Measurements from ENCODE around the gene MYBPHL. TPM values are rescaled to one million over a fixed set of nuclear protein-coding genes. Genes with fewer than 3 reads are reported as not detected.

The MYBPHL gene
- total and polyA plus RNA-seq, 2 experiments from 2014 or later, result 3.6 to 7.4 TPM

DNA sequence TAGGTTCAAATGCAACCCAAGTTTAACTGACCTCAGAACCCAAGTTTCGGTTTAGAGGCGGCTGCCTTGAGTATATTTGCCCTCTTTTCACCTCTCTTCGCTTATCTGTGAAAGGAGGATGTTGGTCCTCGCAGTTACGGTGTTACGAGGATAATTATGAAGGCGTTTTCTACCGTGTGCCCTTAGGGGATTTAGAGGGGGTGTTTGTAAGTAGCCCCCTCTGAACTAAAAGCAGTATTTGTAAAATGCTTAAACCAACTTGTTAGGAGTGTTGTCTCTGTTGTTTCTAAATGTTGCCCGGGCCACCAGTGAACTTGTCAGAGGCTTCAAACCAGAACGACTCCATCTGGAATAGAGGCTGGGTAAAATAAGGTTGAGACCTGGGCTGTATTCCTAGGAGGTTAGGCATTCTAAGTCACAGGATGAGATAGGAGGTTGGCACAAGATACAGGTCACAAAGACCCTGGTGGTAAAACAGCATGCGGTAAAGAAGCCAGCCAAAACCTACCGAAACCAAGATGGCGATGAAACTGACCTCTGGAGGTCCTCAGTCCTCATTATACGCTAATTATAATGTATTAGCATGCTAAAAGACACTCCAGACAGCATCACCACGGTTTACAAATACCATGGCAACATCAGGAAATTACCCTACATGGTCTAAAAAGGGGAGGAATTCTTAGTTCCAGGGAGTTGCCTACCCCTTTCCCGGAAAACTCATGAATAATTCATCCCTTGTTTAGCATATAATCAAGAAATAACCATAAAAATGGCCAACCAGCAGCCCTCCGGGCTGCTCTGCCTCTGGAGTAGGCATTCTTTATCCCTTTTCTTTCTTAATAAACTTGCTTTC lies 22.8 kb downstream of the MYBPHL start:
- DNase-seq (ENCODE audit: low spot score), result no peak
- Histone ChIP-seq H3K4me2 (peak overlapping the region; percentile 76), H3K36me3 (replicated peaks; ENCODE audit: insufficient read depth, low read depth) (no peaks in the 10 kb centered on the region), H3K9me3 (ENCODE audit: low read depth) (no peaks in the 10 kb centered on the region), H3K4me1 (ENCODE audit: insufficient read depth) (peaks cover 8% of the 10 kb centered on the region), H3K79me2 (peaks cover 14% of the 10 kb centered on the region), H3K9me2 (replicated peaks; ENCODE audit: insufficient read depth) (no peaks in the 10 kb centered on the region), H3K27ac (peak overlapping the region; percentile 75), H4K20me1 (ENCODE audit: insufficient read depth, poor library complexity, severe bottlenecking) (no peaks in the 10 kb centered on the region), H2AFZ (peak overlapping the region; percentile 73), H3K4me3 (peak overlapping the region; percentile 12), H3K27me3 (no peaks in the 10 kb centered on the region)
- WGBS (ENCODE audit: low lambda C conversion rate, missing lambda C conversion rate), result 51% methylated on average over 17 of the region's 17 CpGs
- TF ChIP-seq, protein P1, sequence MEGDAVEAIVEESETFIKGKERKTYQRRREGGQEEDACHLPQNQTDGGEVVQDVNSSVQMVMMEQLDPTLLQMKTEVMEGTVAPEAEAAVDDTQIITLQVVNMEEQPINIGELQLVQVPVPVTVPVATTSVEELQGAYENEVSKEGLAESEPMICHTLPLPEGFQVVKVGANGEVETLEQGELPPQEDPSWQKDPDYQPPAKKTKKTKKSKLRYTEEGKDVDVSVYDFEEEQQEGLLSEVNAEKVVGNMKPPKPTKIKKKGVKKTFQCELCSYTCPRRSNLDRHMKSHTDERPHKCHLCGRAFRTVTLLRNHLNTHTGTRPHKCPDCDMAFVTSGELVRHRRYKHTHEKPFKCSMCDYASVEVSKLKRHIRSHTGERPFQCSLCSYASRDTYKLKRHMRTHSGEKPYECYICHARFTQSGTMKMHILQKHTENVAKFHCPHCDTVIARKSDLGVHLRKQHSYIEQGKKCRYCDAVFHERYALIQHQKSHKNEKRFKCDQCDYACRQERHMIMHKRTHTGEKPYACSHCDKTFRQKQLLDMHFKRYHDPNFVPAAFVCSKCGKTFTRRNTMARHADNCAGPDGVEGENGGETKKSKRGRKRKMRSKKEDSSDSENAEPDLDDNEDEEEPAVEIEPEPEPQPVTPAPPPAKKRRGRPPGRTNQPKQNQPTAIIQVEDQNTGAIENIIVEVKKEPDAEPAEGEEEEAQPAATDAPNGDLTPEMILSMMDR (IDR thresholded peaks at IDR 0.05; ENCODE audit: poor library complexity), result no peak
- TF ChIP-seq EZH2phosphoT487 (IDR thresholded peaks at IDR 0.05; ENCODE audit: low read depth, severe bottlenecking, unreplicated experiment) (no peak), EZH2 (IDR thresholded peaks at IDR 0.05; ENCODE audit: borderline replicate concordance) (no peak)

DNA sequence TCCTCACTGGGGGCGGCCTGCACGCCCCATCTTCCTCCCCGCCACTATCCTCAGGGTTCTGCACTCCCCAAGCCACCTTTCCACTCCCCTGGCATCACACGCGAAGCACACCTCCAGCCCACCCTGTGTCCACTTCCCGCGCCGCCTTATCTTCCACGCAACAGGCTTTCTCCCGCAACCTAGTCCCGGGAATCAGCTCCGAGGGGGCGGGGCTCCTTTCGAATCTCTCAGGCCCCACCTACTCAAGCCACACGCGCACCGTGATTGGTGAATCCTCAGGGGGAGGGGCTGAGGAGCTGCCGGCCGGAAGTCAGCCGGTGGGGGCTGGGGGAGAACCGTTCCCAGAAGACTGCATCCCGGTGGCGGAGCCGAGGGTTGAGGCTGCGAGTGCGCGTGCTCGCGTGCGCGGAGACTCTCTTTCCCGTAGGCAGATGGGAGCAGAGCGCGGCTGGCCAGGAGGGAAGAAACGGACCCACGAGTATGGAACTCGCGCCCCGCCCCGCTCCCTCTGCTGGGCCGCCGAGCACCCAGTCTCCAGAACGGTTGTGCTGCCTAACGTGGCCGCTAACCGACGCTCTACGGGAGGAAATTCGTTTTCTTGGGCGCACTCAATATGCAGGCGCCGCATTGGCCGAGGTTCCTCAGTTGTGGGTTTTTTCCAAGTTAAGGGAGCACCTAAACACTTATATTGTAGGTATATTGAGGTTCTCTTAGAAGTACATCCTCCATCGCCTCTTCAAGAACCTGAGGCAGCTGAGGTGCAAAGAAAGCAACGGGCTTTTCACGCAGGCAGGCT lies 23.7 kb downstream of the MYBPHL start, which contains the start of gene PSRC1:
Gene PSRC1 (minus strand): TSS at position 194 of the 796 bp plus-strand sequence.
- H3K4me3 ChIP-seq, result peak within 1 kb of the TSS; percentile 27
- DNase-seq (ENCODE audit: low spot score), result peak; percentile 98
- no peak for TF ChIP-seq EZH2phosphoT487 (IDR thresholded peaks at IDR 0.05; ENCODE audit: low read depth, severe bottlenecking, unreplicated experiment)
- TF ChIP-seq, protein P1 (IDR thresholded peaks at IDR 0.05; ENCODE audit: poor library complexity), result peak; percentile 54
- no peak for TF ChIP-seq EZH2 (IDR thresholded peaks at IDR 0.05; ENCODE audit: borderline replicate concordance)
- peaks cover 14% of the 10 kb centered on the region for H3K79me2 ChIP-seq
- no peaks in the 10 kb centered on the region for H4K20me1 ChIP-seq (ENCODE audit: insufficient read depth, poor library complexity, severe bottlenecking)
- peak within 1 kb of the TSS; percentile 75 for H3K27ac ChIP-seq
- no peaks in the 10 kb centered on the region for H3K9me3 ChIP-seq (ENCODE audit: low read depth)
- peaks cover 8% of the 10 kb centered on the region for H3K4me1 ChIP-seq (ENCODE audit: insufficient read depth)
- H3K36me3 ChIP-seq (replicated peaks; ENCODE audit: insufficient read depth, low read depth), result no peaks in the 10 kb centered on the region
- 3% methylated on average over 55 of the region's 56 CpGs for WGBS (ENCODE audit: low lambda C conversion rate, missing lambda C conversion rate)
- H3K4me2 ChIP-seq, result peak within 1 kb of the TSS; percentile 76
- H2AFZ ChIP-seq, result peak within 1 kb of the TSS; percentile 73
- H3K9me2 ChIP-seq (replicated peaks; ENCODE audit: insufficient read depth), result no peaks in the 10 kb centered on the region
- H3K27me3 ChIP-seq, result no peaks in the 10 kb centered on the region

DNA sequence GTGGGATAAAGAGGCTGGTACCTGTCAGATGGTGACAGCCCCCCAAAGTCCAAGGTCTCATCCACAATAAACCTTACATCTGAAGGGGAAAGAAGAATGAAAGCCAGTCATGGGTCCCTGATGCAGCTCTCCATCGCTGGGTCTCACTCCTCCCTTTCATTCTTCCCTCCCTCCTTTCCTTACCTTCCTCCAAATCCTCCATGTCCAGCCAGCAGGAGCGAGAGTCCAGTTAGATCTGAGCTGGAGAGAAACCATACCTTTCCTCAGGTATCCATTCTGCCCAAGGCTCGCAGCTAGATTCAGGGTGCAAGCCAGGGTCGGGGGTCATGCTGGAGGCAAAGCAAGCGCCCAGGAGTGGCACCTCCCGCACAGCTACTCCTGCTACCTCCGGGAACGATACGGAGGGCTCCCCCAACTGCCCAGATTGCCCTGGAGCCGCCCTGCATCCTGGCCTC lies 24.3 kb downstream of the MYBPHL start:
- Histone ChIP-seq H3K36me3 (replicated peaks; ENCODE audit: insufficient read depth, low read depth) (no peaks in the 10 kb centered on the region), H2AFZ (peak overlapping the region; percentile 19), H3K9me2 (replicated peaks; ENCODE audit: insufficient read depth) (no peaks in the 10 kb centered on the region), H3K4me3 (peak overlapping the region; percentile 27), H3K4me1 (ENCODE audit: insufficient read depth) (peaks cover 8% of the 10 kb centered on the region), H3K79me2 (peaks cover 14% of the 10 kb centered on the region), H3K9me3 (ENCODE audit: low read depth) (no peaks in the 10 kb centered on the region), H3K27me3 (no peaks in the 10 kb centered on the region), H4K20me1 (ENCODE audit: insufficient read depth, poor library complexity, severe bottlenecking) (no peaks in the 10 kb centered on the region), H3K4me2 (peak overlapping the region; percentile 76), H3K27ac (no peak overlapping the region)
- whole genome bisulfite sequencing (ENCODE audit: low lambda C conversion rate, missing lambda C conversion rate), result 4% methylated on average over 10 of the region's 10 CpGs
- no peak for DNase-seq (ENCODE audit: low spot score)
- TF ChIP-seq EZH2phosphoT487 (IDR thresholded peaks at IDR 0.05; ENCODE audit: low read depth, severe bottlenecking, unreplicated experiment), result no peak
- TF ChIP-seq, protein P1 (IDR thresholded peaks at IDR 0.05; ENCODE audit: poor library complexity), result no peak
- TF ChIP-seq EZH2 (IDR thresholded peaks at IDR 0.05; ENCODE audit: borderline replicate concordance), result no peak

Data from hepatocyte (in vitro differentiated cells).